Naive thymus-derived CD8-positive, alpha-beta T cell (primary cell): ENCODE results near the gene HAUS7. TPM values are rescaled to one million over a fixed set of nuclear protein-coding genes. Genes with fewer than 3 reads are reported as not detected.
"Not testable (repeated sequence)": the region's sequence is repeated elsewhere in the genome, so short reads cannot be mapped to it uniquely, and the experiment has no call there.

Source experiments
- ATAC-seq, 2 donors: fragments of 150-1000 bp; cut with Tn5 transposase in 1 of 2; sonication (Bioruptor Pico), chemical (Tn5 transposase) in 1 of 2; 1 replicate in 1 of 2; 2 replicates in 1 of 2; pipeline ENCODE4 v1.10.0; 2021; ENCODE audit warnings: mild to moderate bottlenecking in 2 of 2, moderate library complexity in 2 of 2
- POLR2A ChIA-PET: fragments of 350-600 bp; sonication (Branson Sonifier 250); formaldehyde crosslinking; loops from one replicate; lab custom pipeline; 2021; ENCODE audit warnings: antibody characterized with exemption; lab: Charles Lee
- DNase-seq, 10 donors: peaks; one replicate each; pipeline versions ENCODE4 v3.0.0 to v3.0.0-alpha.2; 2020 to 2022
- H3K27ac Mint-ChIP-seq, 10 donors: one replicate each; pipeline ENCODE4 v1.8.0; 2020 to 2022; ENCODE audit warnings: mild to moderate bottlenecking in 10 of 10, mixed read lengths in 10 of 10, moderate library complexity in 4 of 10, inconsistent platforms in 1 of 10
- H3K27me3 Mint-ChIP-seq, 5 donors: one replicate each; pipeline ENCODE4 v1.8.0; 2021 to 2022; ENCODE audit warnings: mixed read lengths in 5 of 5
- H3K36me3 Mint-ChIP-seq, 3 donors: one replicate each; pipeline ENCODE4 v1.8.0; 2020 to 2022; ENCODE audit warnings: mixed read lengths in 3 of 3, mild to moderate bottlenecking in 2 of 3, inconsistent platforms in 1 of 3
- H3K4me1 Mint-ChIP-seq, 4 donors: one replicate each; pipeline ENCODE4 v1.8.0; 2021 to 2022; ENCODE audit warnings: mixed read lengths in 4 of 4
- H3K4me3 Mint-ChIP-seq, 10 donors: one replicate each; pipeline ENCODE4 v1.8.0; 2020 to 2022; ENCODE audit warnings: mild to moderate bottlenecking in 10 of 10, mixed read lengths in 10 of 10, moderate library complexity in 6 of 10, inconsistent platforms in 1 of 10
- H3K9me3 Mint-ChIP-seq, 9 donors: one replicate each; pipeline ENCODE4 v1.8.0; 2020 to 2022; ENCODE audit warnings: mixed read lengths in 9 of 9, mild to moderate bottlenecking in 3 of 9, inconsistent platforms in 1 of 9, moderate library complexity in 1 of 9
- polyA plus RNA-seq, 3 donors: library from polyadenylated mRNA; unstranded; fragments of 300-500 nt; fragmentation: Illumina TruSeq; gene quantifications; one replicate each; pipeline ENCODE4 v1.2.3, GENCODE V29; 2021
- total RNA-seq, 8 experiments: library from RNA in 2 of 8; stranded (reverse) in 2 of 8; gene quantifications; one replicate each; pipeline ENCODE4 v1.2.3 and lab custom pipeline; 2021 to 2026

Gene HAUS7
- total and polyA plus RNA-seq, 5 experiments from 2014 or later: 19.6 to 38.9 (median 30.1) TPM

- no peak overlapping the region for H3K27ac Mint-ChIP-seq
- POLR2A ChIA-PET: no interaction called here
- H3K4me3 Mint-ChIP-seq: no peak overlapping the region
- H3K4me1 Mint-ChIP-seq: no peaks in the 10 kb centered on the region
- ATAC-seq (no peak), DNase-seq (no peak)
- H3K27me3 Mint-ChIP-seq: no peaks in the 10 kb centered on the region
- H3K9me3 Mint-ChIP-seq: no peaks in the 10 kb centered on the region
- no peaks in the 10 kb centered on the region for H3K36me3 Mint-ChIP-seq
Measured at GRCh38 chrX:153405426-153405825, 65.0 kb downstream of the HAUS7 start.

GRCh38 chrX:153404333-153404732, 66.0 kb downstream of the HAUS7 start:
- not testable (repeated sequence) for H3K4me3 Mint-ChIP-seq, DNase-seq, H3K9me3 Mint-ChIP-seq, H3K27me3 Mint-ChIP-seq, H3K27ac Mint-ChIP-seq, H3K4me1 Mint-ChIP-seq, H3K36me3 Mint-ChIP-seq, ATAC-seq
- POLR2A ChIA-PET: interaction anchor here (0.5 kb wide), 1 partner anchor 650 kb away, joined by 3 read pairs; no protein-coding TSS in a partner anchor

GRCh38 chrX:153401133-153401764, 69.1 kb downstream of the HAUS7 start, which contains the start of gene PNMA6E:
PNMA6E (minus strand) TSS chrX:153401350; CDS start chrX:153398849, 2,501 bp downstream.
- Mint-ChIP-seq H3K36me3 (no peaks in the 10 kb centered on the region), H3K27me3 (no peaks in the 10 kb centered on the region), H3K9me3 (no peaks in the 10 kb centered on the region), H3K27ac (peak within 1 kb of the TSS in 1 of 10 donors; percentile 43), H3K4me3 (no peak within 1 kb of the TSS), H3K4me1 (no peaks in the 10 kb centered on the region)
- ATAC-seq (no peak), DNase-seq (no peak)
- POLR2A ChIA-PET: no interaction called here

- peak in 1 of 2 donors; percentile 62 for ATAC-seq
- DNase-seq: peak; percentile 6 to 67 (median 26)
- POLR2A ChIA-PET: no interaction called here
- Mint-ChIP-seq H3K4me3 (no peak overlapping the region), H3K36me3 (no peaks in the 10 kb centered on the region), H3K27me3 (no peaks in the 10 kb centered on the region), H3K27ac (peak overlapping the region in 1 of 10 donors; percentile 43), H3K4me1 (peaks cover 0 to under 1% (median 0%) of the 10 kb centered on the region in 4 donors), H3K9me3 (no peaks in the 10 kb centered on the region)
Measured at GRCh38 chrX:153400146-153401132, 69.9 kb downstream of the HAUS7 start.

GRCh38 chrX:153398275-153398960, 72.0 kb downstream of the HAUS7 start:
- Mint-ChIP-seq H3K27me3 (no peaks in the 10 kb centered on the region), H3K9me3 (no peaks in the 10 kb centered on the region), H3K4me3 (no peak overlapping the region), H3K4me1 (peaks cover 0 to 2% (median 0%) of the 10 kb centered on the region in 4 donors), H3K27ac (no peak overlapping the region), H3K36me3 (no peaks in the 10 kb centered on the region)
- no peak for ATAC-seq
- POLR2A ChIA-PET: no interaction called here
- no peak for DNase-seq

Other genes starting within 250 kb of the HAUS7 start
- gene PNMA6F, start 148.8 kb downstream of the HAUS7 start, total RNA-seq: not detected
- not detected for gene PNMA6F, start 148.8 kb downstream of the HAUS7 start, polyA plus RNA-seq
- 10 to 100 TPM; 14.8 to 17.1 TPM for gene ZNF275, start 136.4 kb downstream of the HAUS7 start, total RNA-seq
- gene ZNF275, start 136.4 kb downstream of the HAUS7 start, polyA plus RNA-seq: 1 to 10 TPM; 4.8 to 7.5 (median 5.0) TPM
- not detected for gene PNMA6E, start 69.2 kb downstream of the HAUS7 start, total RNA-seq
- not detected for gene PNMA6E, start 69.2 kb downstream of the HAUS7 start, polyA plus RNA-seq
- under 1 TPM; 0.47 to 0.49 TPM for gene ZFP92, start 59.1 kb downstream of the HAUS7 start, total RNA-seq
- under 1 TPM; 0.06 to 0.24 (median 0.19) TPM for gene ZFP92, start 59.1 kb downstream of the HAUS7 start, polyA plus RNA-seq
- gene TREX2, start 24.5 kb downstream of the HAUS7 start, total RNA-seq: 1 to 10 TPM; 4.6 to 5.5 TPM
- 1 to 10 TPM in 1 of 3 donors, under 1 TPM in 2; 0.30 to 1.2 (median 0.32) TPM for gene TREX2, start 24.5 kb downstream of the HAUS7 start, polyA plus RNA-seq
- not detected for gene BGN, start 24.4 kb upstream of the HAUS7 start, total RNA-seq
- gene BGN, start 24.4 kb upstream of the HAUS7 start, polyA plus RNA-seq: not detected
- not detected for gene ATP2B3, start 47.1 kb upstream of the HAUS7 start, total RNA-seq
- not detected for gene ATP2B3, start 47.1 kb upstream of the HAUS7 start, polyA plus RNA-seq
- 10 to 100 TPM; 25.3 to 27.3 TPM for gene CCNQ, start 128.6 kb upstream of the HAUS7 start, total RNA-seq
- 10 to 100 TPM; 28.7 to 37.6 (median 33.8) TPM for gene CCNQ, start 128.6 kb upstream of the HAUS7 start, polyA plus RNA-seq
- not detected for gene DUSP9, start 176.6 kb upstream of the HAUS7 start, total RNA-seq
- not detected for gene DUSP9, start 176.6 kb upstream of the HAUS7 start, polyA plus RNA-seq
- gene PNCK, start 203.2 kb upstream of the HAUS7 start, total RNA-seq: not detected
- not detected for gene PNCK, start 203.2 kb upstream of the HAUS7 start, polyA plus RNA-seq
- gene SLC6A8, start 217.3 kb upstream of the HAUS7 start, total RNA-seq: under 1 TPM; 0.31 to 0.49 TPM
- under 1 TPM in 2 of 3 donors, not detected in 1; 0.04 to 0.16 TPM for gene SLC6A8, start 217.3 kb upstream of the HAUS7 start, polyA plus RNA-seq